Stimulated activated CD8-positive, alpha-beta memory T cell treated with anti-CD3 and anti-CD28 coated beads, Interleukin-12 subunit alpha, Interleukin-12 subunit beta, amount 100 ng/mL, for 1 hour (primary cell): ENCODE measurements around the gene PLB1.

Source experiments
- DNase-seq: peaks from one replicate; pipeline ENCODE4 v3.0.0-alpha.2; 2020; ENCODE audit warnings: low read depth

Gene PLB1

GRCh38 chr2:28495551-28496250, at the start of gene PLB1:
PLB1 (plus strand) TSS chr2:28496060; CDS start chr2:28496115, 55 bp downstream.
- DNase-seq: no peak

- DNase-seq: no peak
Measured at GRCh38 chr2:28446531-28446930, 49.3 kb upstream of the PLB1 start.

- DNase-seq: no peak
Measured at GRCh38 chr2:28447086-28447485, 48.8 kb upstream of the PLB1 start.

GRCh38 chr2:28447943-28448792, 47.7 kb upstream of the PLB1 start:
- no peak for DNase-seq

GRCh38 chr2:28448793-28449100, 47.1 kb upstream of the PLB1 start:
- no peak for DNase-seq

GRCh38 chr2:28449126-28449487, 46.8 kb upstream of the PLB1 start:
- DNase-seq: no peak

GRCh38 chr2:28449488-28450395, 46.1 kb upstream of the PLB1 start:
- no peak for DNase-seq

GRCh38 chr2:28450901-28451565, 44.8 kb upstream of the PLB1 start:
- no peak for DNase-seq

- DNase-seq: no peak
Measured at GRCh38 chr2:28451793-28452533, 43.9 kb upstream of the PLB1 start.

GRCh38 chr2:28452534-28453081, 43.3 kb upstream of the PLB1 start:
- DNase-seq: peak; percentile 68

GRCh38 chr2:28453396-28453795, 42.5 kb upstream of the PLB1 start:
- DNase-seq: no peak

- DNase-seq: no peak
Measured at GRCh38 chr2:28454016-28454930, 41.6 kb upstream of the PLB1 start.

GRCh38 chr2:28457237-28457636, 38.6 kb upstream of the PLB1 start:
- DNase-seq: no peak

- no peak for DNase-seq
Measured at GRCh38 chr2:28461056-28461455, 34.8 kb upstream of the PLB1 start.

GRCh38 chr2:28462122-28462521, 33.7 kb upstream of the PLB1 start:
- no peak for DNase-seq

GRCh38 chr2:28463211-28463816, 32.5 kb upstream of the PLB1 start:
- DNase-seq: no peak

GRCh38 chr2:28463893-28464292, 32.0 kb upstream of the PLB1 start:
- no peak for DNase-seq

GRCh38 chr2:28465148-28465885, 30.5 kb upstream of the PLB1 start:
- no peak for DNase-seq

GRCh38 chr2:28469304-28469703, 26.6 kb upstream of the PLB1 start:
- DNase-seq: no peak
